Uterus (tissue), 2 donors: ENCODE results near the gene ADGRG6.

Source experiments
- POLR2A ChIP-seq, 2 donors: fragments of 450-650 bp; IDR thresholded peaks; one replicate each; pipeline ENCODE4 v1.6.1; 2016; ENCODE audit warnings: antibody characterized with exemption in 2 of 2, mild to moderate bottlenecking in 1 of 2, moderate library complexity in 1 of 2
- TF ChIP-seq, protein P1 (sequence below), 4 experiments: fragments of 200-600 bp in 2 of 4; fragments of 450-650 bp in 2 of 4; sonication (generic) in 2 of 4; IDR thresholded peaks; one replicate each; pipeline ENCODE4 v1.5.1; 2016 to 2019; ENCODE audit warnings: antibody characterized with exemption in 4 of 4, mild to moderate bottlenecking in 2 of 4, moderate library complexity in 1 of 4

DNA sequence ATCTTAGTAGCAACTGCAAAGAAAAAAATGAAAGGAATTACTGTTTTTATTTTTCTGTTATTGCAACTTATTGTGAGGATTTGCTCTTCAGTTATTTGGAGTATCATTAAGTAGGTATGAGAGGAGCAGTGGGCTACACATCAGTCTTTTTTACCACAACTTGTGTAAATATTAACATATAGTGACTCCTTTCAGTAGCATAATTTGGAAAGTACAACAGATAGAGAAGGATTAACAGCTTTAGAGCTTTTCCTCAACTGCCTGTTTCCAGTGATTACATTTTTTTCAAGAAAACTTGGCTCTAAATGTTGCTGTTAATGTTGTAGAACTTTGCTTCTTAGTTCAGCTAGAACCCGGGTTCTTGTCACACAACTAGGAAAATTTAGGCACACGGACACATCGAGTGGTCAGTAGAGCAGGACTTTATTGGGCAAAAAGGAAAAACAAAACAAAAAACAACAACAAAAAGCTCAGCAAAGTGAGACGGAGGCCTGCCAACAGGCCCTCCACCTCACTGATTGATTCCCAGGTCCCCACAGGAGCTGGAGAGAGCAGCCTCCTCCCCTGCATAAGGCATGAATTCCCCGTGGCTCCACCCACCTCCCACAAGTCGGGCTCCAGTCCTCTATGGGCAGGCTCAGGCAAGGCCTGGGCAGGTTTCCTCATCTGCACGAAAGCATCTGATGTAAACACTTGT, 75.1 kb downstream of the ADGRG6 start:
- TF ChIP-seq, protein P1, sequence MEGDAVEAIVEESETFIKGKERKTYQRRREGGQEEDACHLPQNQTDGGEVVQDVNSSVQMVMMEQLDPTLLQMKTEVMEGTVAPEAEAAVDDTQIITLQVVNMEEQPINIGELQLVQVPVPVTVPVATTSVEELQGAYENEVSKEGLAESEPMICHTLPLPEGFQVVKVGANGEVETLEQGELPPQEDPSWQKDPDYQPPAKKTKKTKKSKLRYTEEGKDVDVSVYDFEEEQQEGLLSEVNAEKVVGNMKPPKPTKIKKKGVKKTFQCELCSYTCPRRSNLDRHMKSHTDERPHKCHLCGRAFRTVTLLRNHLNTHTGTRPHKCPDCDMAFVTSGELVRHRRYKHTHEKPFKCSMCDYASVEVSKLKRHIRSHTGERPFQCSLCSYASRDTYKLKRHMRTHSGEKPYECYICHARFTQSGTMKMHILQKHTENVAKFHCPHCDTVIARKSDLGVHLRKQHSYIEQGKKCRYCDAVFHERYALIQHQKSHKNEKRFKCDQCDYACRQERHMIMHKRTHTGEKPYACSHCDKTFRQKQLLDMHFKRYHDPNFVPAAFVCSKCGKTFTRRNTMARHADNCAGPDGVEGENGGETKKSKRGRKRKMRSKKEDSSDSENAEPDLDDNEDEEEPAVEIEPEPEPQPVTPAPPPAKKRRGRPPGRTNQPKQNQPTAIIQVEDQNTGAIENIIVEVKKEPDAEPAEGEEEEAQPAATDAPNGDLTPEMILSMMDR (IDR thresholded peaks at IDR 0.05), result no peak
- TF ChIP-seq POLR2A (IDR thresholded peaks at IDR 0.05), result no peak
